Measurements from ENCODE around the gene DIO1.
"Not testable (repeated sequence)": the region's sequence is repeated elsewhere in the genome, so short reads cannot be mapped to it uniquely, and the experiment has no call there.

DIO1 gene

DNA sequence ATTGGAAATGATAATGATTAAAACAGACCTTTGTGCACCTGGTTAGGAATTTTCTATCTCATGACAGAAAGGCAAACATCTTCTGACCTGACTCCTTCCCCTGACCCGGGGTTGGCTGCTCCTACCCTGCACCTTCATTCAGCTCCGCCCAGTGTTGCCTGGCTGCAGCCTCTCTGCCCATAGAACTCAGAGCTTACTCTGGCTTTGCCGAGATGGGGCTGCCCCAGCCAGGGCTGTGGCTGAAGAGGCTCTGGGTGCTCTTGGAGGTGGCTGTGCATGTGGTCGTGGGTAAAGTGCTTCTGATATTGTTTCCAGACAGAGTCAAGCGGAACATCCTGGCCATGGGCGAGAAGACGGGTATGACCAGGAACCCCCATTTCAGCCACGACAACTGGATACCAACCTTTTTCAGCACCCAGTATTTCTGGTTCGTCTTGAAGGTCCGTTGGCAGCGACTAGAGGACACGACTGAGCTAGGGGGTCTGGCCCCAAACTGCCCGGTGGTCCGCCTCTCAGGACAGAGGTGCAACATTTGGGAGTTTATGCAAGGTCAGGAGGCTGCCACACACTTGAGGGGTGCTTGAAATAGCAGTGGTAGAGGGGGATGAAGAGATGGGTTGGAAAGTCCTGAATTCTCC, at the start of gene DIO1:
Gene DIO1, plus strand, starts transcription at position 189 of the 638 bp plus-strand sequence. Its CDS starts 24 bp downstream, at position 213.
- DNase-seq, result no peak

DNA sequence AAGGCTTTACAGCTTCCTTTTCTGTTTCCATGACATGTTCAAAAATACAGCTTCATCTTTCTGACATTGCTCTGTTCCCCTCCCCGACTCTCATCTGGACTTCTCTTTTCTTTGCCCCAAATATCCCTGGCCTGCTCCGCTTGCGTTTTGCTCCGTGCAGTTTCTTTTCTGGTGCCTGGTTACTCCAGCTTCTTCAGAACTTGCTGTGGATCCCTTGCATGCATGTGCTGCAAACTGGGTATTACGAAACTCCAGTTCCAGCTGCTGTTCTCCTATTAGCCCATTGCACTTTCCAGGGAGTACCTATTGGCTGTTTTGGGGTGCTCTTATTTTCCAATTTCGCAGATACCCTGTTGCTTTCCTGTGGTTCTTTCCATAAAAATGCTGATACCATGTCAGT, 46.0 kb upstream of the DIO1 start:
- DNase-seq, result no peak

DNA sequence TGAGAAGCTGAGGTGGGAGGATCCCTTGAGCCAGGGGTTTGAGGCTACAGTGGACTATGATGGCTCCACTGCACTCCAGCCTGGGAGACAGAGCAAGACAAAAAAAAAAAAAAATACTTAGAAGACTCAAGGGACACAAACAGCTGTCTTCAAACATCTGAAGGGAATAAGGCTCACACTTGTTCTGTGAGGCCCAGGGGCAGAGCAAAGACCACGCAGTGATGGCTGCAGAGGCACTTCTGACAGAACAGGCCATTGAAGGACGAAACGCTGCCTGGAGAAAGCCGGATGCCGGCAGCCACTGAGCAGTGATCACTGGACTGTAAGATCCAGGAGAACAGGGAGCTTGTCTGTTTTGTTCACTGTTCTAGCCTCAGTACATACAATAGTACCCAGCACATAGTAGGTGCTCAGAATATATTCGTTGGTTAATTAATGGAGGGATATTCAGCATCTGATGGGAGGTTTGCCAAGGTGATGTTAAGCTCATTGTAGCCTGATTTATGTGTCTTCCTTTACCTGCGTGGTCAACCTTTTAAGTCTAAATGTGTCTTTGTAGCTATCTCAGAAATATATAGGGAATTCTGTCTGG, 43.8 kb upstream of the DIO1 start:
- no peak for DNase-seq

DNA sequence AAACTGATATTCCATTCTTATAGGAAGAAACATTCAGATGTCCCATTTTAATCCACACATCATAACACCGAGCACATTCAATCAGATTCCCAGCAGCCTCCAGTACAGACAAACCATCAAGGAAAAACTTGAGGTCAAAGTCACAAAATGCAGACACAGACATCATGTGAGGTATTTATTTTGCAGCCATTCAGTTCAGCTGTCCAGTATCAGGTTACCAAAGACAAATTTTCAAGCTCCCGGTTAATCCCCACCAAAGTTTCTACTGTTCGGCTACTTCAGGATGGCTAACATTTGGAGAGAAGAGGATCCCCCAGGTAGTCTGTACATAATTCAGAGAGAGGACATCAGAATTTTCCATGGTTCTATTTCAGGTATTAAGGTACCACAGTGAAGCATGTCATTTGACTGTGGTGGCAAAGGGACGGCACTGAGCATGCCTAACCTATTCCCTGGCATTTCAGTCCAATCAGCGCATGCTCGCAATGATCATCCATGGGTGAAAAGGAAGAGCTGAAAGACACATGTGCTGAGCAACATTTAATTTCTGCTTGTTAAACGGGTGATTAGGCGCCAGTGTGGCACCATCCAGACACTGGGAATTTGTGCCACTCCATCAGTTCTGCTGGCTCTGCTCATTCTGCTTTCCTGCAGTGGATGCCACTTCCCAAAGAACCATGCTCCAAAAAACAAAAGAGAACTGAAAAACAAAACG, 42.3 kb upstream of the DIO1 start:
- DNase-seq, result no peak

DNA sequence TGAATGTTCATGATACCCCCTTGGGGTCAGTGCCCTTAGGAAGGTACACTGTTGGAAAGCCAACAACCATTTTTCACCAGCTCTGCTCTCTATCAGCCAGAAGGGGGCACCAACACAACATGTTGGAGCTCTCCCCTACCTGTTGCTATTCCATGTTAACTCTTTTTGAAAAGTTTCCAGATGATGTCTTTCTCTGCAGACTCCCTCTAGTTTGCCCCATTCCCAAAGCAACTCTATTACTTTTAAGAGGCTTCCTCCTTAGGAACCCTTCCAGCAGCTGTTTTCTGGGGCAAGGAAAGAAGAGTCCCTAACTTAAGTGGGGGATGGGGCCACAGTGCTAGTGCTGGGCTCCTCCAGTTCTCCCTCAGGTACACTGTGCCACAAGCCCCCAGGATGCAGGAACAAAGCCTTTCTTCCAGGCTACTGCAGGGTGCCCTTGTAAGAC, 33.0 kb upstream of the DIO1 start:
- DNase-seq, result peak; percentile 23

DNA sequence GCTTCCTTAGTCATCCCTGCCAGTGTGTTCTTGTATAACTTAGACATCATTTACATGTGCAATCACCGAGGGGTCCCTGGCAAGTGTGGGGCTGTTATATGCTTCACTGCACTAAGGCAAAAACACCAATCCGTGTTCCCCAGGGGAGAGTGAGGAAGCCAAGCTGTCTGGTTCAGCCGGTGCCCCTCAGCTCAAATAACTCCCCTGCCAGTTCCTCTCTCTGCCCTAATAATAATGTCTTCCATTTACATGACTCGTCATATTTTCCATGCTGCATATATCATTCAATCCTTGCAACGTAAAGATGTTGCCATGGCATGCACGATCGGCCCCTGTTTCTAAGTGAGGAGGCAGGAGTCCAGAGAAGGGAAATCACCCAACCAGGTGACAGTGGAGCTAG, 31.5 kb upstream of the DIO1 start:
- DNase-seq, result no peak

DNA sequence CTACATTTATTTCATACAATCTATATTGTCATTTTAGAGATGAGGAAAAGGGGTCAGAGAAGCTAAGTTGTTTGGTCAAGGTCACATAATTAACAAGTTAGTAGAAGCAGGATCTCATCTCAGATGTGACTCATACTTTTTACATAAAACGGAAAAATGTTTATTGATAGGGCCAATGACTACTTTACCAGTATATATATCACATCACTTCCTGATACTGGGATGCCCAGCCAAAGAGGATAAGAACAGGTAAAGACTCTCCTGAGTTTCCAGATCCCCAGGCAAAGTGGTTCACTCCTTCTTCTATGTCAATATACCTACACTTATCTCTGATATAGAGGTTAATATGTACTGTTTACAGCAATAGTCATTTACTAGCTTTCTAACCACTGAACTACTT, 25.4 kb upstream of the DIO1 start:
- DNase-seq, result no peak

DNA sequence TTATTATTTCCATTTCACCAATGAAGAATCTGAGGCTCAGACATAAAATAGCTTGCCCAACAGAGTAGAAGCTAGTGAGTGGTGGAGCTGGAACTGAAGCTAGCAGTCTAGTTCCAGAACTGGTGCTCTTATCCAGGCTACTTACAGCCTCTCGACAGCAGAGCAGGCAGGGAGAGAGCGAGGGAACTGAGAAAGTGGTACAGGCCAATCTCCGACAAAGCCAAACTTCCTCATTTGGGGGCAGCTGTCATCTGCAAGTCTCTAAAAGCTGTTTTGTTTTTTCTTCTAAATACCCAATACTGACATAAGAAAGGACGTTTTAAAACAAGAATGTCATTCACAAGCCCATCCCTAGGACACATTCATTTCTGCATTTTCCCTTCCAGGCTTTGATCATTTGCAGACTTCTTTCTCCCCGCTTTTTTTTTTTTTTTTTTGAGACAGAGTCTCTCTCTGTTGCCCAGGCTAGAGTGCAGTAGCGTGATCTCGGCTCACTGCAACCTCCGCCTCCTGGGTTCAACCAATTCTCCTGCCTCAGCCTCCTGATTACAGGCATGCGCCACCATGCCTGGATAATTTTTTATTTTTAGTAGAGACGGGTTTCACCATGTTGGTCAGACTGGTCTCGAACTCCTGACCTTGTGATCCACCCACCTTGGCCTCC, 24.4 kb upstream of the DIO1 start:
- DNase-seq, result no peak

DNA sequence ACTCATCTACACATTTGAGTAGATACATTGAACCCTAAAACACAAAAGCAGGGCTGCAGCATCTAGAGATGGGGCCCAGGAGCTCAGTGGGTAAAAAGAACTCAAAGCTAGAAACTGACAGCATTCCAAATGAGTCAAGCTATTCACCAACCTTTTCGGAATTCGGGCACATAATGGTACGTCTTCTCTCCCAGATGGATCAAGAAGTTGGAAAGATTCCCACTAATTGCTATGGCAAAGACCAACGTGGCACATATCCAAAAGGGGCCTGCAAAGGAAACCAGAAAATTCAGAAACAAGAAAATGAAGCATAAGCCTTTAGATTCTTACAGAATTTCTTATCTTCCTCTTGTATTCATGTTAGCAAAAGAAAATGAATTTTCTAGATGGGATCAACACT, 22.8 kb upstream of the DIO1 start:
- no peak for DNase-seq

DNA sequence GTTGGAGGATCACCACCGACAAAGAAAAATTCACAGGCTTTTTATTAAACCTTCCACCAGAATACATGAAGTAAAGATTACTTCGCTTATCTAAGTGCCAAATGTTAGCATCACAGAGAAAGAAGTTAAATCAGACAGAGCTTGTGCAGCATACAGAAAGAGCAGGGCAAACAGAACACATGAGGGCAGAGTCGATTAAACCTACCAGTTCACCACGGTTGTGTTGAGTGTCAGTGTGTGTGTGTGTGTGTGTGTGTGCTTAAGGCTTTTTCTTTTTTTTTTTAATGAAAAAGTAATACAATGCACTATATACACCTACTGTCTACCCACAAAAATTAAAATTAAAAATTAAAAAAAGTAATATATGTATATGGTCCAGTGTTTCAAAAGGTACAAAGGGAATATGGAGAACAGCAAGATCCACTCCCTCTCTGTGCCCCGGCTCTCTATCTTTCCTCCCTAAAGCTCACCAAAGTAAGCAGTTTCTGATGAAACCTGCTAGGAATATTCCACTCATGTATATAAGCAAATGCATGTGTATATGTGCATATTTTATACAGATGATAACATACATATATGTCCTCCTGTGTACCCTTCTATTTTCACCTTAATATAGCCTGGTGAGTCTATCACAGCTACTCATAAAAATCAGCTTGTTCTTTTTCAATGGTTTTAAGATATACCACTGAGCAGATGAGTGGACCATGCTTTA, 22.1 kb upstream of the DIO1 start:
- DNase-seq, result no peak

DNA sequence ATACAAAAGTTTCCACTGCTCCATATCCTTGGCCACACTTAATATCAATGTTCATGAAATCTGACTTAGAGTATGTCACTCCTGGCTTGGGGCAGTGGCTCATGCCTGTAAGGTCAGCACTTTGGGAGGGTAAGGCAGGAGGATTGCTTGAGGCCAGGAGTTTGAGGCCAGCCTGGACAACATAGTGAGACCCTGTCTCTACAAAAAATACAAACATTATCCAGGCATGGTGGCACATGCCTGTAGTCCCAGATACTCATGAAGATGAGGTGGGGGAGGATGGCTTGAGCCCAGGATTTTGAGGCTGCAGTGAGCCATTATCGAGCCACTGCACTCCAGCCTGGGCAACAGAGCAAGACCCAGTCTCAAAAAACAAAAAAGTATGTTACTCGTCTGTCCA, 18.8 kb upstream of the DIO1 start:
- not testable (repeated sequence) for DNase-seq

DNA sequence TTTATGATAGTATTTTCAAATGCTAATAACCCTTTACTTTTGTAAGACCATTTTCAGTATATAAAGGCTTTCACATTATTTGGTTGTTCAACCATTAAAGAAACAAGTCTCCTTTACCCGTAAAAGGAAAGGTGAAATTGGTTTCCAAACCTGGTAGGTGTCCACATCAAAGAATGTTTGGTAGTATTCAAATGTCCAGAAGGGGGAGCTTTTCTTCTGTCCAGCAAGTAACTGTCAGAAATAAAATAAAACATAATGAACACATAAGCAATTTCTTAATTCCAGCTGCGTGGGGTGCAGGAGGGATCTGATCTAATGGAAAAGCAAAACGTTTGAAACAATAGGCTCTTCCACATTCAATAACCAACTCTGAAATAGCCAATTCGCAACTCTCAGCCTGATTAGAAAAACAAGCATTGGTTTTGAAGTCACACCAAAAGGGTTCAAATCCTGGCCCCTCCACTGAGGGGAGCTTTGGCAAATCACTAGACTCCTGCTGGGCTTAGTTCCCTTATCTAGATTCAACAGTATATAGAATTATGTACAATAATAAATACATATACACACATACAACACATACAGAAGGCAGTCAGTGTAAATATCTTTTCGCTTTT, 15.4 kb upstream of the DIO1 start:
- DNase-seq, result no peak

DNA sequence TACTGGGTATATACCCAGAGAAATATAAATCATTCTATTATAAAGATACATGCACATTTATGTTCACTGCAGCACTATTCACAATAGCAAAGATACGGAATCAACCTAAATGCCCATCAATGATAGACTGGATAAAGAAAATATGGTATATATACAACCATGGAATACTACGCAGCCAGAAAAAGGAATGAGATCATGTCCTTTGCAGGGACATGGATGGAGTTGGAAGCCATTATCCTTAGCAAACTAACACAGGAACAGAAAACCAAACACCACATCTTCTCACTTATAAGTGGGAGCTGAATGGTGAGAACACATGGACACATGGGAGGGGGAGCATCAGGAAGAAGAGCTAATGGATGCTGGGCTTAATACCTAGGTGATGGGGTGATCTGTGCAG, 12.1 kb upstream of the DIO1 start:
- not testable (repeated sequence) for DNase-seq

DNA sequence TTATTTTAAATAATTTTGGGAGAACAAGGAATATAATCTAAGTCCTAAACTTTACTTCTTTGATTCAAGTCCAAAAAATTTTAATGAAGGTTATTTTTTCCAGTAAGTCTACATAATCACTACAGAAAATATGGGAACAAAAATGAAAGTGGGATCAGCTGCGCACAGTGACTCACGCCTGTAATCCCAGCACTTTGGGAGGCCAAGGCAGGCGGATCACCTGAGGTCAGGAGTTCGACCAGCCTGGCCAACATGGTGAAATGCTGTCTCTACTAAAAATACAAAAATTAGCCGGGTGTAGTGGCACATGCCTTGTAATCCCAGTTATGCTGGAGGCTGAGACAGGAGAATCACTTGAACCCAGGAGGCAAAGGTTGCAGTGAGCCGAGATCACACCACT, 10.4 kb upstream of the DIO1 start:
- not testable (repeated sequence) for DNase-seq

DNA sequence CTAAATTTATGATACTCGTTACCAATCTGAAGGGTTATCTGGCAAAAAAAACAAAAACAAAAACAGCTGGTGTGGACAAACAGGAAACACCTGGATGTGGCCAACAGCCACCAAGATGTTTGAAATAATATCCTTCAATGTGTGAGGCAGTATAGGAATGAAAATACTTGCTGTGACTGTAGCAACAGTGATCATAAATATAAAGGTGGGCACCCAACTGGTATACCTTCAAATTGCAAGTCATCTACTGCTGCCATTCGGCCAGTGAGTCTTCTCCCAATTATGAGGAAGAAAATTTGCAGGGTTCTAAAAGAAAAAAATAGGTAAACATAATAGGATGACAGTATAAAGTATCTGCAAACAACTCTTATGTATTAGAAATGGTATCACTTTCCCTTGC, 5.3 kb upstream of the DIO1 start:
- no peak for DNase-seq

DNA sequence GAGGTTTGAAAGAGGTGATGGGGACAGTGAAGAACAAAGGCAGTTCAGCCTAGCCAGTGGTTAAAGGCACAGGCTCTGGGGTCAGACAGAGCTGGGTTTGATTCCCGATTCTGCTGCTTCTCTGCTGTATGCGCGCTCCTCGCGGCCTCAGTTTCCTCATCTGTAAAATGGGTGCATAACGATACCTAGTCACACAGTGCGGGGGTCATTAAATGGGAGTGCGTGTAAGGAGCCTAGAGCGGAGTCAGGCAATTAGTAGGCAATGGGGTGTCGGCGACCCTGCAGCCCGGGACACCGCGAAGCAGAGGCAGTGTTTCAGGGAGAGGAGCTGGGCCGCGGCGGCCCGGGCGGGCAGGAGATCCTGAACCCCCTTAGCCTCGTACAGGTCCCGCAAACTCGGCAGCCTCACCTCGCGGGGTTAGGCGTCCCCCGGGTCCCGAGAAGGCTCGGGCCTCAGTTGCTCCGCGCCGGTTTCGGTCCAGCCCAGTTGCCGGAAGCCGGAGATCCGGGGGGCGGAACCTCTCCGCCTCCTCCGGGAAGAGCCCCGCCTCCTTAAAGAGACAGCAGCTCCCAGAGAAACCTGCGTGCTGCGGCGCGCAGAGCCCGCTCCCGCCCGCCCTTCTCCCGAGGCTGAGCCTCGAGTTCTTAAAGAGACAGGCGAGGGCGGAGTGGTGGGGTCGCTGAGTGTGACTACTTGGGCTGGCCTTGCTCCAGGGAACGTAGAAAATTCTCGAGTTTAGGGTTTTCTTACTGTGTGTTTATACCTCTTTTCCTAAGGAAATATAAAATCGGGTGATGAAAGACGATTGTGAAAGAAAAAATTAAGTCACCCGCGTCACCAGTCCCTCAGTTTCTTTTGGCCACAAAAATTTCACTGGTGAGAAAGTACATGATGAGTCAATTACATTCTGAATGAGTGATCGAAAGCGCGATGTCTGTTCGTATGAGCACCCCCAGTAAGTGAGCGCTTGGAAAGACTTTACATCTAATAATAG, 4.4 kb upstream of the DIO1 start, which contains the start of gene YIPF1:
Gene YIPF1, minus strand, starts transcription at position 494 of the 995 bp plus-strand sequence. CDS start 860 bp downstream, outside the sequence.
- DNase-seq, result peak; percentile 78

DNA sequence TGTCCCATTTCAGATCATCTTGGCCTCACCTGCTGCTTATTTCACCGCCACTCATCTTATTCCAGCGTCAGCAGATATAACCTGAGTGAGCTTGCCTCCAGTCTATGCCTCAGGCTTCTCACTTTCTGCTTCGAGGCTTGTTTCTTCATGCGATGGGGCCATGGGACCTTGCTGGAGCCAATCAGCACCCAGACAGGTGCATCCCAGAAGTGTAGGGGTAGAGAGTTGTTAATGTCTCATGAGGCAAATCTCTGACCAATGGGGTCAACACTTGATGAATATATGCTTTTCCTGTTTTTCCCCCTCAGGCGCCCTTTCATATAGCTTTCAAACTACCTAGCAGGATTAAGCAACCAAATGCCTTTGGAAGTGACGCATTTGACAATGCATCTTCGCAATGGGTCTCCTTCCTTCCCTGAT, 3.5 kb upstream of the DIO1 start:
- DNase-seq, result no peak

DNA sequence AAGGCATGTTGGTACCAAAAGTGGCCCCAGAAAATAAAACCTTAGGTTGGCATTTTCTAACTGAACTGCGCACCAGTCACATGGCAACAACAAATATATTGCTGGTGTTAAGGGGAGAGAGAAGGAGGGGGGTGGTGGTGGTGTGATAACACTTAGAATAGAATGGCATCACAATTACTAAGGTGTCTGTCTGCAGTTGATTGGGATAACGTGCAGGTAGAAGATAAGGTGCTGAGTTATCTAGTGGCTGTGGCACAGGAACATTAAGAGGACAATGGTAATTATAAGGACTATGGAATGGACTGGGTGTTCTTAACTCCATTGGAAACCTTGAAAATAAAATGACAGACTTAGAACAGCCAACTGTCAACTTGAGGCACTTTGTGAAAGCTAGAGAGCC, 3.0 kb upstream of the DIO1 start:
- no peak for DNase-seq

DNA sequence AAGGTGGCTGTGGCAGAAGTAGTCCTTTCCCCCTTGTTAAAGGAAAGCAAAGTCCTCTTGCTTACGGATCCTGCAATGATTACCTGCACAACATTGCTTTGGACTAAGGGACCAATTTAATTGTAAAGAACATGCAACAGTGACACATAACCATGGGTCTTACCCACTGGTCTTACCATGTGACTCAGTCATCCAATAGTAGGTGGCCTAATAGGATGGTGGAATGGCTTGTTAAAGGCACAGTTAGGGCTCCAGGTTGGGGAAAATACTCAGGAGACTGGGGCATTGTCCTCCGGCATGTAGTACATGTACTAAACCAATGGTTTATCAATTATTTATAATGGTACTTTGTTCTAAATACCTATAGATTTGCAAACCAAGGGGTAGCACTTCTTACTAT, 2.3 kb upstream of the DIO1 start:
- no peak for DNase-seq

DNA sequence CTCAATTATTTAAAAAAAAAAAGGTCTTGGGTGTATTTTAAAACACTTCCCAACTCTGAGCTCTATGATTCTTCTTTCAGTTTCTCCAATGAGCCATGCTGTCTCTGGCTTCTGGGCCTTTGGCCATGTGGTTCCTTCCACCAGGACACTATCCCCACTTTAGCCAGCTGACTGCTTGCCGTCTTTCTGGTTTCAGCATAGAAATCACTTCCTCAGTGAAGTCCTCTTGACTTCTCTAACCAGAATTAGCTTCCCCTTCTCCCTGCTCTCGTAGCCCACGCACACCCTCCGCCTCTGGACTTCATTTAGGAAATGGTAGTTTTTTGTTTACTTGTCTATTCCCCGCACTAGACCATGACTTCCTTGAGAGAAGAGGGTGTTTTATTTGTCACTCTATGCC, 1.1 kb upstream of the DIO1 start:
- DNase-seq, result no peak

DNA sequence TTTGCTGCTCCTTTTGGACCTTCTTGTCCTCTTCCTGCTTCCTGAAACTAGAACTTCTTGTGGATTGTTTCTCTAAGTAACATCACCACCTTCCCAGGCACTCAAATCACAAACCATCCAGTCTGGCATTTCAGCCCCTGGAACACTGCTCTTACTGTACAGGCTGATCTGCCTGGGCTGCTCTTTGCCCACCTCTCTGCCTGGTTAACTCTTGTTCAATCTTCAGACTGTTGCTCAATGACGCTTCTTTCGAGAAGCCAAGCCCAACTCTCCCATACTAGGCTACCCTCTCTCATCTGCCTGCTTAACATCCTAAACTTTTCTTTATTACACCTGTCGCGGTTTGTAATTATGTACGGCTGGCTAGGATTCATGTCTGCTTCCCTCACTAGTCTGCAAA, 657 bp downstream of the DIO1 start:
- no peak for DNase-seq

Measured in stimulated activated CD4-positive, alpha-beta T cell treated with anti-CD3 and anti-CD28 coated beads, Interleukin-12 subunit alpha, Interleukin-12 subunit beta, amount 100 ng/mL, for 4 hours (primary cell).